DLD1 (cell line): ENCODE data around the gene CUL4A.
"Not testable (repeated sequence)": the region's sequence is repeated elsewhere in the genome, so short reads cannot be mapped to it uniquely, and the experiment has no call there.

Source experiments
- in situ Hi-C: cut with HindIII; loops from 2 replicates; pipeline ENCODE4 v1.10.0; 2017; ENCODE audit warnings: low sequenced_read_pairs

The CUL4A gene

DNA sequence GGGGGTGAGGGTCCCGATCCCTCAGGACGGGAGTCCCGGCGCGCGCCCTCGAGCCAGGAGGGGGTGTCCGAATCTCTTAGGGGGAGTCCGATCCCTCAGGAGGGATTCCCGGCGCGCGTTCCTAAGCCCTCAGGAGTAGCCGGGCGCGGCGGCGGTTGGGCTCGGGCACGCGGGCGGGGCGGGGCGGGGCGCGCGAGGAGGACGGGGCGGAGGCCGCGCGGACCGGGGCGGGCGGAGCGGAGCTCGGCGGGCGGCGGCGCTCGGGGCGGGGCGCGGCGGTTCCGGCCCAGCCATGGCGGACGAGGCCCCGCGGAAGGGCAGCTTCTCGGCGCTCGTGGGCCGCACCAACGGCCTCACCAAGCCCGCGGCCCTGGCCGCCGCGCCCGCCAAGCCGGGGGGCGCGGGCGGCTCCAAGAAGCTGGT lies at the start of gene CUL4A:
Gene CUL4A (plus strand): TSS at position 278 of the 423 bp plus-strand sequence. CDS start 15 bp downstream, at position 293.
- in situ Hi-C loops = no loop called here

DNA sequence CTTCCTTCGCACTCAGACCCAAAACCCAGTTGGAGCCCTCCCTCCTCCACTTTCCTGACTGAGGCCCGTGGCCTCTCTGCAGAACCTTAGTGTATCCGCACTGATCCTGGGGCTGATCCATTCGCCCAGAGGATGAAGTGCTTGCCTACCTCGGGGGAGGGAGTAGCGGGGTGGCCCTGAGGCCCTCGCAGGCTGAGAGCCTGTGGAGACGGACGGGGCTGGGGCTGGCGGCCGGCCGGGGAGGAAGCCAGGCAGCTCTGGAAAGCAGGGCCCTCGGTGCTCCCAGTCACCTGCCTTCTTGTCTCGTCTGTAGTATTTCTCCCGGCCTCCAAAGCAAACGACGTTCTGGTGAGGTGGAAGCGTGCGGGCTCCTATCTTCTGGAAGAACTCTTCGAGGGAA lies 49.7 kb upstream of the CUL4A start:
- in situ Hi-C loops = no loop called here

DNA sequence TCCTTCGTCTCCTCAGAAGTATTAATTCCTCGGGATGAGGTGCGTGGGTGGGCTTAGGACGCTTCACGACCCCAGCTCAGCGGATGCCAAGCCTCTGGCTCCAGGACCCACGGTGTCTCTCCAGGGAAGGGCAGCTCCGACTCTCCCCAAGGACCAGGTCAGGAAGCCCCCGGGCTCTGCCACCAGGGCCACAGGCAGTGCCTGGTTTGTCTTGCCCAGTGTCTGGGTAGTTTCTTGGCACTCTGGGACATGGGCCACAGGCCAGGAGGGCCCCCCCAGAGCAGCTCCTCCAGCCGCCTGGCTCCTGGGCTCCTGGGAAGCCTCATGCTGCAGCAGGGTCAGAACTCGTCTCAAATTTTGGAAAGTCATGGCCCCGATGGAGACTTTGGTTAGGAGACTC lies 48.4 kb upstream of the CUL4A start:
- in situ Hi-C loops = no loop called here

DNA sequence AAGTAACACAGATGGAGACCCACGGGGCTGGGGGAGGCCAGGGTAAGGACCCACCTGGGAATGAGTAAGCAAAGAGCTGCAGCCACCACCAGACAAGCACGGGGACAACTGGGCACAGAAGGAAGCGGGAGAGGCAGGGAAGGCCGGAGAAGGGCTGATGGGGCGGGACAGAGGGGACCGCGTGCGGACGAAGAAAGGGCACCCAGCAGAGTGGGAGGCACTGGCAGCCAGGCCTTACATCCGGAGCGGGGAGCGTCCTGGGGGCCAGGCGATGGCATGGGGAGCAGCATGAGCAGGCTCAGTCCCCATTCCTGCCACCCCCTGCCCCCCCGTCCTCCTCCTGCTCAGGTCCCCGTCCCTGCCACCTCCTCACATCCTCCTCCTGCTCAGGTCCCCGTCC lies 48.0 kb upstream of the CUL4A start:
- in situ Hi-C loops = no loop called here

DNA sequence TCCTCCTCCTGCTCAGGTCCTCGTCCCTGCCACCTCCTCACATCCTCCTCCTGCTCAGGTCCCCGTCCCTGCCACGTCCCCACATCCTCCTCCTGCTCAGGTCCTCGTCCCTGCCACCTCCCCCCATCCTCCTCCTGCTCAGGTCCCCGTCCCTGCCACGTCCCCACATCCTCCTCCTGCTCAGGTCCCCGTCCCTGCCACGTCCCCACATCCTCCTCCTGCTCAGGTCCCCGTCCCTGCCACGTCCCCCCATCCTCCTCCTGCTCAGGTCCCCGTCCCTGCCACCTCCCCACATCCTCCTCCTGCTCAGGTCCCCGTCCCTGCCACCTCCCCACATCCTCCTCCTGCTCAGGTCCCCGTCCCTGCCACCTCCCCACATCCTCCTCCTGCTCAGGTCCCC lies 47.4 kb upstream of the CUL4A start:
- in situ Hi-C loops = not testable (repeated sequence)

DNA sequence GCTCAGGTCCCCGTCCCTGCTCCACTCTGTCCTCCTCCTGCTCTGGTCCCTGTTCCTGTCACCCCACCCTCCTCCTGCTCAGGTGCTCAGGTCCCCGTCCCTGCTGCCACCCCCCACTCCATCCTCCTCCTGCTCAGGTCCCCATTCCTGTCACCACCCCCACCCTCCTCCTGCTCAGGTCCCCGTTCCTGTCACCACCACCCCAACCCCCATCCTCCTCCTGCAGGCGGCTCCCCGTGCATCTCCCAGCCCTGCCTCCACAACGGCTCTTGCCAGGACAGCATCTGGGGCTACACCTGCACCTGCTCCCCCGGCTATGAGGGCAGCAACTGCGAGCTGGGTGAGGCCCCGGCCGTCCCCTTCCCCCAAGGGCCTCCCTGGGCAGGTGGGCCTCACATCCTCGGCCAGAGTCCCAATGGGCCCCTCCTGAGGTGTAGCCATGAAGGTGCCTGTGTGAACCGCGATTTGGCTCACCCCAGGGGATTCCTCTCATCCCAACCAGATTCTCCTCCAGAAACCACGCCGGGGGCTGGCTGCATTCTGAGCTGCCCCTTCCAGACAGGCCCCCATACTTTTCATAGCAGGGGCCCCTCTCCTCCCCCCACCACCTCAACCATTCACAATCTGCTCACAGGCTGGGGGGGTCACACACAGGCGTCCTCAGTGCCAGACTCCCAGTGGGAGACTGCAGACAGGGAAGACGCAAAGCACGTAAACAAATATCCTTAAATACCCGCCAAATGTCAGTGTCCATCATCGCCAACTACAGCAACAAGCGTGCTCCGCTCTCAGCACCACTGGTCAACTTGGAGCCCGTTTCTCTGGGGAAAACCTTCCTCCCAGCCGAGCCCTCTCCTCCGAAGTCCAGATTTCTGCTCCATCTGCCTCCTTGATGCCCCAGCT lies 46.4 kb upstream of the CUL4A start:
- in situ Hi-C loops = no loop called here

DNA sequence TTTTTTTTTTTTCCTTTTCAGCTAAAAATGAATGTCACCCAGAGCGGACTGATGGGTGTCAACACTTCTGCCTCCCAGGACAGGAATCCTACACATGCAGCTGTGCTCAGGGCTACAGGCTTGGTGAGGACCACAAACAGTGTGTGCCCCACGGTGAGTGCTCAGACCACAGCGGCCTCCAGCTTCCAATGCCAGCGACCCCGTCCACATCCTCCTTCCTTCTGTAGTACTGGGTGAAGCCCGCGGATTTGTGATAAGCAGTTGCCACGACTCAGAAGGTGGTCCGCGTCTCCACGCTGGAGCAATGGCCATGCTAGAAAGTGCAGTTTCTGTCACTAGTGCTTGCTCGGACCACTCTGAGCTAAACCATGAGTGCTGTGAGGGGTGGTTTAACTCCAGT lies 44.9 kb upstream of the CUL4A start:
- in situ Hi-C loops = no loop called here

DNA sequence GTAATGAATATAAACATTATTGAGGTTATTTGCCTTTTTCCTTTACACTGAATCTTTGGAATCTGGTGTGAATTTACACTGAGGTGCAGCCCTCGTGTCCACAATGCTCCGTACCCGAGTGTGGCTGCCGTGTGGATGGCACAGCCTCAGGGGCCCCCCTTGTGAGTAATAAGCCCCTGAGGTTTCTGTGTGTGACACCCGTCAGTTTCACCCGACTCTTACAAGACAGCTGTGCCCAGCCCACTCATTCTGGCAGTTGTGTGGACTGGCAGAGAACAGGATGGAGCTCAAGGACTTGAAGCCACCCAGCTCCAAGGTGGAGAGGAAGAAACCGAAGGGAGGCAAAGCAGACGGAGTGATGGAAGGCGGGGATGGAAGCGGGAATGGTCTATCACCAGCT lies 43.1 kb upstream of the CUL4A start:
- in situ Hi-C loops = no loop called here

DNA sequence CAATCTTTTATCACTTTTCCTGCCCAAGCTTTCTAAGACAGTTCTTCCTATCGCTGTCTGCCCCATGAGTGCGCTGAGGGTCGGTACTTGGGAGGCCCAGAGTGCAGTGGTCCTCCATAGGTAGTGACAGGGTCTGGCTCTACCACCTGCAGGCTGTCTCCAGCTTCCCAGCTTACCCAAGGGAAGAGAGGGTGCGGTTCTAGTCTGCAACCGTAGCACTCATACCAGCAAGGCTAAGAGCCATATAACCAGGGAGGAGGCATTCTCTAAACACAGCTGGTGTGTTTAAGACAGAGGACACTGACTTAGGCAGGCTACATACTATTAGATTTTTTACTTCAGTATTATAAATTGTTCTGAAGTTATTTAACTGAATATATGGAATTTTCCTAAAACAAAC lies 42.7 kb upstream of the CUL4A start:
- in situ Hi-C loops = no loop called here

DNA sequence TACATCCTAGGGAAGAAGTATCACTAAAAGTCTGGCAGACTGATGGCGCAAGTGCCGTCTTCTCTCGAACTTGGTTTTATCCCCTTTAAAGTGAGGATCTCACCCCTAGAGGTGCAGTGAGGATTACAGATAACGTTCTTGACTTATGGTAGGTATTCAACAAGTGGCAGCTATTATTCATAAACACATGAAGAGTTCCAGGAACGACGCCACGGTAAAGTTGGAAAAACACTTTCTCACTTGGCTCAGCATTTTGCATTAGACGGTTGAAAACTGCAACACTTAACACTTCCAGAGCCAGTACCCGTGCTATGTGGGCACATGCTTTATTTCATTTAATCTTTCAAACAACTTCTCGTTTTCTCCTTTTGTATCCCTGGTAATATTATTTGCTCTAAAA lies 42.3 kb upstream of the CUL4A start:
- in situ Hi-C loops = no loop called here

DNA sequence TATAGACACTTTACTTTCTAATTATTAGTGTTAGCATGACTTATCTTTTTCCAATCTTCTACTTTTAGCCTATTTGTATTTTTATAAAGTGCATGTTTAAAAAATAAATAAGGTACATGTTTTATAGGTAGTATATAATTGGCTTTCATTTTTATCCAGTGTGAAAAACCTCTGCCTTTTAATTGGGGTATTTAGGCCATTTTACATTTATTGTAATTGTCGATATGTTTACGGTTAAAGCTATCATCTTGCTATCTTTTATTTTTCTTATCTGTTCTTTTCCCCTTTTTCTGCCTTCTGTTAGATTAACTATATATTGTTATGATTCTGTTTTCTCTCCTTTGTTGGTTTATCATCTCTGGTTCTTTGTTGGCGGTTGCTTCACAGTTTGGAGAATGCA lies 41.8 kb upstream of the CUL4A start:
- in situ Hi-C loops = no loop called here

DNA sequence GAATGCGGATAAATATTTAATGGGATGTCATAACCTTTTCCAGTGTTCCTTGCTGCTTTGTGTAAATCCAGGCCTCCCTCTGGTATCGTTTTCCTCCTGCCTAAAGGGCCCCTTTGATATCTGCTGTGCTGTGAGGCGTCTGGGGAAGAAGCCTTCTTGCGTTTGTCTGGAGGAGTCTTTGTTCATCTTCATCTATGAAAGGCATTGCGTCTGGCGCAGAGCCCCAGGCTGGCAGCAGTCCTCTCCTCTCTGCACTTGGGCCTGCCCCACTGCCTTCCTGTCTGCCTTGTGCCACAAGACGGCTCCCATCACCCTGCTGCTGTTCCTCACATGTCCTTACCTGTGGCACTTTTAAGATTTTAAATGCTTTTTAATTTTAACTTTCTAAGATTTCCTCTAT lies 41.2 kb upstream of the CUL4A start:
- in situ Hi-C loops = no loop called here

DNA sequence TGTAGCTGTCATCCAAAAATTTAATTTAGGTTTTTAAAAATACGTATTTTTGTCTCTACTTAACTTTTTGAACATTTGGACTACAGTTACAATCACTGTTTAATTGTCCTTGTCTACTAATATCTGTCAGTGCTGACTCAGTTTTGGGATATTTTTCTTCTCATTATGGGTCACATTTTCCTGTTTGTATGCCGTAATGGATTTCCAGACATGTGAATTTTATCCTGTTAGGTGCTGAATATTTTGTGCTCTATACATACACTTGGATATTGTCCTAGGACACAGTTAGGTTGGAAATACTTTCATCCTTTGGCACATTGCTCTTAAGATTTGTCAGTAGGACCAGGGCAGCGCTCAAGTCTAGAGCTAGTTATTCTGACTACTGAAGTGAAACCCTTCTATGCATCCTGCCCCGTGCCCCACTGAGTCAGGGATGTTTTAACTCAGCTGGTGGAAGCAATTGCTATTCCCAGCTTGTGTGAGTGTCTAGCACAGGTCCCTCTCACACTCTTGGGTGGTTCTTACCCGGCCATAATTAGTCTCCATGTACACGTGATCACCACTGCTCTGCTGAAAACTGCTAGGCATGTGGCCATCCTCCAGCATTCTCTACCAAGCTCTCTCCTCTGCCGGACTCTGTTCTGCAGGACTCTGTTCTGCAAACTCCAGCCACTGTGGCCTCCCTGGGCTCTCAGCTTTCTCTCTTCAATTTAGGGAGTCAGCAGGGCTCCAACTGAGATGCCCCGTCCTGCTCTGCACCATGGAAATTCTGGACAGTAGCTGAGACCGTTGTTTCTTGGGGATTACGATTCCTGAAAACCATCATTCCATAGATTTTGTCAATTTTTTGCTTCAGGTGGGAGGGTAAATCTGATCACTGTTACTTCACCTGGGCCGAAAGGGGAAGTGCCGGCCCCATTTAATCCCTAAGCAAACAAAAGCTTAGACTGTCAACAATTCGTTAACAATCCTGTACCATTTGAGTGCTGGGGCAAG lies 39.8 kb upstream of the CUL4A start:
- in situ Hi-C loops = no loop called here

DNA sequence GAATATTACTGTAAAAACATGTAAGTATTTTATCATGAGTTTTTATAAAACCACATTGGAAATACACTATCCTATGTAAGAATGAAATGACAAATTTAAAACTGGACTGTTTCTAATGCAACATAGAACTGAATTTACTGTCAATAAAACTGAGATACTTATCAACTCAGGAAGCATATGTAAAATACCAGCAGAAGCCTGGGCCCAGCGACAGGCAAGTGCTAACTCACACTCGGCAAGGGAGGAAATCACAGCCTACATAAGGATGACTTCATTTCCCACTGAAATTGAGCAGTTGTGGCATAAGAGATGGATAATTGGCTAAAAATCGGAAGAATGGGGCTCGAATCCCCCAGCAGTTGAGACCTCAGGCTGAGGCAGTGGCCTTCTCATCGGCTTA lies 38.9 kb upstream of the CUL4A start:
- in situ Hi-C loops = no loop called here

DNA sequence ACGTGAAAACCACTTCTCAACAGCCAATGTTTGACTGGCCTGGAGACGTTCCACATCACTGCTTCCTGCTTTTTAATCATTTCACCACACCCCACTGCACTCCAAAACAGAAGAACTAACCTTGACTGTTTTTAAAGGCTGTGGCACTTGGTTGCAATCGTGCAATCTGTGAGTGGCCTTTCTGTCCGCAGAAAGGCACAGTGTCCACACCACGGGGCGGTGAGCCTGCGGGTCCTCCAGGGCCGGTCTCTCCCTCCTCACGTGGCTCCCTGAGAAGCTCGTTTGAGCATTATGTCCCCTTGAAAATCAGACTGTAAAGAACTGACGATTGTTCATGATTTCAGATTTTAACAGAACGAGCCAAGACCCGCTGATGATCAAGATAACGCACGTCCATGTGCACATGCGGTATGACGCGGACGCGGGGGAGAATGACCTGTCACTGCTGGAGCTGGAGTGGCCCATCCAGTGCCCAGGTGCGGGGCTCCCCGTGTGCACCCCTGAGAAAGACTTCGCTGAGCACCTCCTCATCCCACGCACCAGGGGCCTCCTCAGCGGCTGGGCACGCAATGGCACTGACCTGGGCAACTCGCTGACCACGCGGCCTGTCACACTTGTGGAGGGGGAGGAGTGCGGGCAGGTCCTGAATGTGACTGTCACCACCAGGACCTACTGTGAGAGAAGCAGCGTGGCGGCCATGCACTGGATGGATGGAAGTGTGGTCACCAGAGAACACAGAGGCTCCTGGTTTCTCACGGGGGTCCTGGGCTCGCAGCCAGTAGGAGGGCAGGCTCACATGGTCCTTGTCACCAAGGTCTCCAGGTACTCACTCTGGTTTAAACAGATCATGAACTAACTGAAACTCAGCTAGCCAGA lies 37.9 kb upstream of the CUL4A start:
- in situ Hi-C loops = no loop called here

DNA sequence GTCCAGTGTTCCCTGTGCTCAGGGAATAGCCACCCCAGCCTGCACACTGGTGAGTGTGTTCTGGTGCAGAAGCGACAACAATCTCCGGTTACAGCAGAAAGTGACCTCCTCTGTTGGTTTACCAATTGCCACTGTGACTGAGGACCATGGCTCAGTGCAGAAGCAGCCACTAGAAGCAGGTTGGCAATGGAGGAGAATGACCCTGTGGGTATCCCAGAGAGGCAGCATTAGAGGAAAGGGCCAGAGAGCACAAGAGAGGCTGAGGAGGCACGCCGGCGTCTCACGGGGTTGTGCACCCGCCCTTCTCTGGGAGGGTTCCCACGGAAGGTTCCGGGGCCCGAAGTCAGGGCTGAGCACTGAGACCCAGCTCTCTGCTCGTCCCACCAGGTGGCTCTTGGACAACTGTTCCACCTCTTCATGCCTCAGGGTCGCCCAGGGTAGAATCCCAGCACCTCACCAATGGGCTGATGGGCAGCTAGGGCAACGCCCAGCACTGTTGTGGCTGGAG lies 36.9 kb upstream of the CUL4A start:
- in situ Hi-C loops = no loop called here

DNA sequence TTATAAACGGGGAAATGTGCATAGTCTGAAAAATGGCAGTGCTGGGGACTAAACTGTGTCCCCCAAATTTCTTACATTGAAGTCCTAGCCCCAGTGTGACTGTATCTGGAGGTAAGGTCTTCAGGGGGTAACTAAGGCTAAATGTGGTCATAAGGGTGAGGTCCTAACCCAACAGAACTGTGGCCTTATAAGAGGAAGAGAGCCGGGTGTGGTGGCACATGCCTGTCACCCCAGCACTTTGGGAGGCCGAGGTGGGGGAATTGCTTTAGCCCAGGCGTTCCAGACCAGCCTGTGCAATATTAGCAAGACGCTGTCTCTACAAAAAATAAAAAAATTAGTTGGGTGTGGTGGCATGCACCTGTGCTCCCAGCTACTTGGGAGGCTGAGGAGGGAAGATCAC lies 33.1 kb upstream of the CUL4A start:
- in situ Hi-C loops = no loop called here

DNA sequence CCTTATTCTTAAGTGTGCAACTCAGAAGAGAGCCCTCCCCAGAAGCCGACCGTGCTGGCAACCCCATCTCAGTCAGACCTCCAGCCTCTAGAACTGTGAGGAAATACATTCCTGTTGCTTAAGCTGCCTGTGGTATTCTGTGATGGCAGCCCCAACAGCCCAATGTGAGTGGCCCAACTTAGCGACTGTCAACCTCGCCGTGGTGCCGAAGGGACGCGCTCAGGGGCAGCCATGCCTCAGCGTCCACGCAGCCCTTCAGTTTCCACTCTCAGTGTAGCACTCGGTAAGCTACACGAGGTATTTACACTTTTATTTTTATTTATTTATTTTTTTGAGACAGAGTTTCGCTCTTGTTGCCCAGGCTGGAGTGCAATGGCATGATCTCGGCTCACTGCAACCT lies 32.6 kb upstream of the CUL4A start:
- in situ Hi-C loops = no loop called here

DNA sequence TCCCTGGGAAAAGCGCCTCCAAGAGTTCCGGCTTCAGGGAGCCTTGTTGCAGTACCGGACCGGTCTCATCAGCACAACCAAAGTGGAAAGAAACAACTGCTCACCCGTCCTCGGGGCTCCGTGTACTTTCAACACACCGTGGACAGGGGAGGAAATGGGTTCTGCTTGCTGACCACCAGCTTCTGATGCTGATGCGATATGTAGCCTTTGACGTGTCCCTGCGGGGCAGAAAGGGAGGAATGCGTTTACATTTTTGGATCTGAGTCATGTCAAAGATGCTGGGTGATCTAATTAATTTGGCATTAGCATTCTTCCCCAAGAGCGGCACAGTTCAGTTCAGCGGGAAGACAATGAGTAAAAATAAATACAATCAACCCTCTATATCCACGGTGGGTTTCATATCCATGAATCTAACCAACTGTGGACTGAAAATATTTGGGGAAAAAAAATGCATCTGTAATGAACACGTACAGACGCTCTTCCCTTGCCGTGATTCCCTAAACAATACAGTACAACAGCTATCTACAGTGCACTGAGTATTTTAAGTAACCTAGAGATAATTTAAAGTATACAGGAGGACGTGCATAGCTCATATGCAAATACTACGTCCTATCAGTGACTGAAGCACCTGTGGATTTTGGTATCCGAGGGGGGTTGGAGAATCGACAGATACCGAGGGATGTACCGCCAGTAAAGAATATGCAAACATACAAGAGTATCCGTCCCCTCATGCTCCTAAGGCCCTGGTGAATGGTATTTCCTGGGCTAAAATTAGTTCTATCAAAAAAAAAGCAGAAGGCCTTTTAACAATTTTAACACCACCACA lies 31.1 kb upstream of the CUL4A start:
- in situ Hi-C loops = no loop called here

DNA sequence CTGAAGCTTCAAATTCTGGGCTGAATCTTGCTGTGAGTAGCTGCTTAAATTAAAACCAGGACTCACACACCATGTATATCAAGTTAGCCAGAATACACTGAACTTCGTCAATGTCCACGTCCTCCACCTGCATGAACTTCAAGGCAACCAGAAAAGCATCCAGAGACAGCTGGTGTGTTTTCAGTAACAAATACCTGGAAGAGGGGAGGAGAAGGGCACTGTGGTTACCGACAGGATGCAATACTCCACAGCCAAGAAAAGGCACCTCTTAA lies 30.6 kb upstream of the CUL4A start:
- in situ Hi-C loops = no loop called here
